ENCODE data around the gene ATP6V1B1. TPM values are rescaled to one million over a fixed set of nuclear protein-coding genes. Genes with fewer than 3 reads are reported as not detected.

The ATP6V1B1 gene
- total RNA-seq, 1 donor: 0.09 TPM

DNA sequence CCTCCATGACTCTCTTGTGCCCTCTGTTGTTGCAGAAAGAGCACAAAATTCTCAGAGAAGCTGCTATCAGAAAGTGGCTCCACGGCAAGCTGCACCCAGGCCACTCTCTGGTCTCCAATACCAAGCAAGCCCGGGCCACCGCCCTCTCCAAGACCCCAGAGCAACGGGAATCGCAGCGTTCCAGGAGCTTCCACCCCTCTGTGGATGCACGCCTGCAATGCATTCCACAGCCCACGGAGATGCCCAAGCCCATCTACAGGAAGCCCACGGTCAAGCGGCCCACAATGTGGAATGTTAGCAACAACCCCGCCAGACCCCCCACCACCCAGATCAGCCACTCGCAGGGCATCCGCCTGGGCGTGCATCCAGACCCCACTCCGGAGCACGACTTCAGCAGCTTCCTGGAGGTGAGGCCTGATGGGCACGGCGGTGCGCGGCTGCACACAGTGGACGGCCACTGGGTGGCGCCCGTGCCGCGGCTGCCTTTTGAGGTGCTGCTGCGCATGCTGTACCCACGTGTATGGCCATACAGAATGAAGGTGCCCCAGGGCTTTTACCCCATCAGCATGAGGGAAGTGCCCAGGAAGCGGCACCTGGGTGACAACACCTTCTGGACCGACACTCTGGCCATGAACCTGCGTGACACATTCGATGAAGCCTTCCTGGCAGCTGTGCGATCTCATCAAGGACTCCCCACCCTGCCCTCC, 49.0 kb downstream of the ATP6V1B1 start:
- no peak overlapping the region for H3K4me3 ChIP-seq (ENCODE audit: low read depth, low read length)
- no peak for DNase-seq (ENCODE audit: low read depth)
- TF ChIP-seq, protein P1, sequence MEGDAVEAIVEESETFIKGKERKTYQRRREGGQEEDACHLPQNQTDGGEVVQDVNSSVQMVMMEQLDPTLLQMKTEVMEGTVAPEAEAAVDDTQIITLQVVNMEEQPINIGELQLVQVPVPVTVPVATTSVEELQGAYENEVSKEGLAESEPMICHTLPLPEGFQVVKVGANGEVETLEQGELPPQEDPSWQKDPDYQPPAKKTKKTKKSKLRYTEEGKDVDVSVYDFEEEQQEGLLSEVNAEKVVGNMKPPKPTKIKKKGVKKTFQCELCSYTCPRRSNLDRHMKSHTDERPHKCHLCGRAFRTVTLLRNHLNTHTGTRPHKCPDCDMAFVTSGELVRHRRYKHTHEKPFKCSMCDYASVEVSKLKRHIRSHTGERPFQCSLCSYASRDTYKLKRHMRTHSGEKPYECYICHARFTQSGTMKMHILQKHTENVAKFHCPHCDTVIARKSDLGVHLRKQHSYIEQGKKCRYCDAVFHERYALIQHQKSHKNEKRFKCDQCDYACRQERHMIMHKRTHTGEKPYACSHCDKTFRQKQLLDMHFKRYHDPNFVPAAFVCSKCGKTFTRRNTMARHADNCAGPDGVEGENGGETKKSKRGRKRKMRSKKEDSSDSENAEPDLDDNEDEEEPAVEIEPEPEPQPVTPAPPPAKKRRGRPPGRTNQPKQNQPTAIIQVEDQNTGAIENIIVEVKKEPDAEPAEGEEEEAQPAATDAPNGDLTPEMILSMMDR (IDR thresholded peaks at IDR 0.05; ENCODE audit: insufficient read depth, low read length): peak; percentile 68

DNA sequence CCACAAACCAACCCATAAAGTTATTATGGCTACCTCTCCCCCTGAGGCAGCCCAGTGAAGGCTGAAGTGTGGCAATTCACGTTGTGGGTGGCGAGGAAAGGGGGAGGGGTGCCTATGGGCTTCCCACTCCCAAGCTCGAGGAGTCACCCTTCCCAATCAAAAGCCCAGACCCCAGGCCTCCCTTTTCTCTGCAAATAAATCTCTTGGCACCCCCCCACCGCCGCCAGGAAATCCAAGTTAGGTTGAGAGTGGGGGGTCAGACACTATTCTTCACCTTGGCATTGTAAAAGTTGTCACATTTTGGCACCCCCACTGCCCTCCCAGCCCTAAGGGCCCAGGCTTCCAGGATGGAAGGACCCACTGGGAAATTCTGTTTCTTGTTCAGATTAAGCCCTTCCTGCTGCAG, 49.6 kb downstream of the ATP6V1B1 start:
- H3K4me3 ChIP-seq (ENCODE audit: low read depth, low read length): no peak overlapping the region
- TF ChIP-seq, protein P1 (IDR thresholded peaks at IDR 0.05; ENCODE audit: insufficient read depth, low read length): no peak
- DNase-seq (ENCODE audit: low read depth): no peak

DNA sequence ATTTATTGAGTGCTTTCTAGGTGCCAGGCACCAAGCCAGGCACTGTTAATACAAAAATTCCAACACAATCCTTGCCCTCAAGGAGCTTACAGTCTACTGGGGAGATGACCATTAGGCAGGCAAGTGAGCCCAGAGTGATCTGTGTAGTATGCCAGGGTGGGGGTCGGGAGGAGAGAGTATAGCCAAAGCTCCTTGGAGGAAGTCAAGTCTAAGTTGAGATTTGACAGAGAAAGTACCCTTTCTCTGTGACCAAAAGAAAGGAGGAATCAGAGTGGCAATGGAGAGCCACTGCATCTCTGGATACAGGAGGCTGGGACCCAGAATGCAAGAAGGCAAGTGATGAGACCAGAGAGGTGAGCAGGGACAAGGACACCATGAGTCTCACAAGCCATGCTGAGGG, 50.3 kb downstream of the ATP6V1B1 start:
- DNase-seq (ENCODE audit: low read depth): no peak
- TF ChIP-seq, protein P1 (IDR thresholded peaks at IDR 0.05; ENCODE audit: insufficient read depth, low read length): no peak
- no peak overlapping the region for H3K4me3 ChIP-seq (ENCODE audit: low read depth, low read length)

DNA sequence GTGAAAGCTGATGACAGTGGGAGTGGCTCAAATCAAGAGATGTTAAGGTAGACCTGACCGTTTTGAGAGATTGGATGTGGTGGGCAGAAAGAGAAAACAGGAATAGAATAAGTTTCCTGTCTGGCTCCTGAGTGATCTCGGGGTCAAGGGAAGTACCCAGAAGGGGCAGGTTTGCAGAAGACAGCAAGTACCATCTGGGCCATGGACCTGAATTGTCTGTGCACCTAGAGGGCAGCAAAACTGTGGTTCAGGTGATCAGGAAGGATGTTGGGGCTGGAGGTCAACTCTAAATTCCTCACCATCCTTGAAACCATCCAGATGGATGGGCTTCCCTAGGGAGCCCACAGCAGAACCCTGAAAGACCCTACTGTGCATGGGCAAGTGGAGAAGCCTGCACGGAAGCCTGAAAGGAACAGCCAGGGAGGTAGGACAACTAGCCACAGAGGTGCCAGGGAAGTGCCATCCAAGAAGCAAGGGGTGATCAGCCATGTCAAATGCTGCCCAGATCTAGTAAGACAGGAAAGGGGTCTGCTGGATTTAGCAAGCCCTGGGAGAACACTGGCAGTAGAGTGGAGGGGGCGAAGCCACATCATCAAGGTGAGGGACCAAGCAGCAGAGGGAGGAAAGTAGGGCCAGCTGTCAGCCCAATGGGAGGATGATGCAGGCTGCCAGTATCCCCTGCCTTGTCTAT, 50.9 kb downstream of the ATP6V1B1 start:
- TF ChIP-seq, protein P1 (IDR thresholded peaks at IDR 0.05; ENCODE audit: insufficient read depth, low read length): no peak
- H3K4me3 ChIP-seq (ENCODE audit: low read depth, low read length): no peak overlapping the region
- DNase-seq (ENCODE audit: low read depth): no peak

DNA sequence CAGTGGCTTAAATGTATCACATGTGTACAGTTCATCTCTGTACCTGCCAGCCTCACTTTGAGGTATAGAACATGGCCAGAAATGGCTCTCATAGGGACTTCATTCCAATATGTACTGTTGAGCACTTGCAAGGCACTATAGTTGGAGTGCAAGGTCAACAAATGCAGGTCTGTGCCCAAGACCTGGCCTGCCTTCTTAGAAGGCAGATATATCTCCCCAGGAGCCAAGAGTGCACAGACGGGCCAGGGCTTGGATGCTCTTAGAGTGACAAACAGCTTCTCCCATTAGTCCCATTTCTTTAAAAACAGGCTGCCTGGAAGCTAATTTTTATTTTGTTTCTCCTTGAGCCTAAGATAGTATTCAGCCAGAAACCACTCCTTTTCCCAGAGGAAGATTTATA, 51.7 kb downstream of the ATP6V1B1 start:
- DNase-seq (ENCODE audit: low read depth): no peak
- H3K4me3 ChIP-seq (ENCODE audit: low read depth, low read length): no peak overlapping the region
- TF ChIP-seq, protein P1 (IDR thresholded peaks at IDR 0.05; ENCODE audit: insufficient read depth, low read length): no peak

DNA sequence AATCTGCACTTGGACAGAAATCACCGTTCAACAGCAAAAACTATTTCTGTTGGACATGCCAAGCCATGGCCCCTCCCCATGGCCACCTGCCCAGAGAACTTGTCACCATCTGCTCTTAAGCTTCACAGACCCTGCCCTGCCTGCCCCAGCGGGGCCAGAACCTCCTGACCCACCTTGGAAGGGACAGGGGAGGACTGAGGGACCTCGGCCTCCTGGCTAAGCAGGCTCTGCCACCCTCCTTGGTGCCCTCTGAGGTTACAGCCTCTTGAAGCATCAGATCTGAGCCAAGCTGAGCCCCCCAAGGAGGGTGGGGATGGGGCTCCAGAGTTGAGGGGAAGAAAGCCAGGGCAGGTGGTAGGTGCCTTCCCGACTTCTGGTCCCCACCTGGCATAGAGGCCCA, 52.5 kb downstream of the ATP6V1B1 start:
- H3K4me3 ChIP-seq (ENCODE audit: low read depth, low read length): no peak overlapping the region
- TF ChIP-seq, protein P1 (IDR thresholded peaks at IDR 0.05; ENCODE audit: insufficient read depth, low read length): no peak
- peak; percentile 30 for DNase-seq (ENCODE audit: low read depth)

Measured in fibroblast of the aortic adventitia (primary cell).